Upper lobe of right lung (tissue), 1 donor: Measurements from ENCODE around the gene RBPJ. TPM values are rescaled to one million over a fixed set of nuclear protein-coding genes. Genes with fewer than 3 reads are reported as not detected.

Source experiments
- ATAC-seq: fragments of 200-7000 bp; cut with Tn5 transposase; one replicate; pipeline ENCODE4 v1.9.1; 2020; ENCODE audit warnings: mild to moderate bottlenecking, moderate library complexity
- DNase-seq: peaks from one replicate; pipeline ENCODE4 v3.0.0-alpha.2; 2020
- H3K27ac ChIP-seq: fragments of 200-600 bp; one replicate; pipeline ENCODE4 v1.8.0; 2022
- H3K27me3 ChIP-seq: fragments of 200-600 bp; one replicate; pipeline ENCODE4 v1.8.0; 2022; ENCODE audit warnings: mild to moderate bottlenecking
- H3K36me3 ChIP-seq: fragments of 200-600 bp; one replicate; pipeline ENCODE4 v1.8.0; 2022
- H3K4me1 ChIP-seq: fragments of 200-600 bp; one replicate; pipeline ENCODE4 v1.8.0; 2022
- H3K4me3 ChIP-seq: fragments of 200-600 bp; one replicate; pipeline ENCODE4 v1.8.0; 2022; ENCODE audit warnings: mild to moderate bottlenecking
- H3K9me3 ChIP-seq: fragments of 200-600 bp; one replicate; pipeline ENCODE4 v1.8.0; 2022
- intact Hi-C: fragments of 100-400 bp; cut with DNase I; formaldehyde crosslinking; loops from one replicate; pipeline ENCODE4 v1.11.0; 2022
- total RNA-seq: library from RNA; stranded (reverse); fragmentation: NEBNext Ultra II Directional; extraction: Animal tissue kit (Norgen Biotek cat#: 25700); gene quantifications from one replicate; pipeline ENCODE4 v1.2.1, GENCODE V29; 2021
- TF ChIP-seq, protein P1 (sequence below): fragments of 200-600 bp; IDR thresholded peaks from one replicate; pipeline ENCODE4 v1.8.0; 2022; ENCODE audit warnings: antibody characterized with exemption
- donor health status: DM: no; HTN: yes; CAD: no; lungs with severe emphysema.

RBPJ gene
- total RNA-seq, 1 donor from 2014 or later, result 86.2 TPM

- no peak overlapping the region for H3K27ac ChIP-seq
- DNase-seq (no peak), ATAC-seq (no peak)
- H3K9me3 ChIP-seq, result no peaks in the 10 kb centered on the region
- no peaks in the 10 kb centered on the region for H3K36me3 ChIP-seq
- intact Hi-C loops, result no loop called here
- TF ChIP-seq, protein P1, sequence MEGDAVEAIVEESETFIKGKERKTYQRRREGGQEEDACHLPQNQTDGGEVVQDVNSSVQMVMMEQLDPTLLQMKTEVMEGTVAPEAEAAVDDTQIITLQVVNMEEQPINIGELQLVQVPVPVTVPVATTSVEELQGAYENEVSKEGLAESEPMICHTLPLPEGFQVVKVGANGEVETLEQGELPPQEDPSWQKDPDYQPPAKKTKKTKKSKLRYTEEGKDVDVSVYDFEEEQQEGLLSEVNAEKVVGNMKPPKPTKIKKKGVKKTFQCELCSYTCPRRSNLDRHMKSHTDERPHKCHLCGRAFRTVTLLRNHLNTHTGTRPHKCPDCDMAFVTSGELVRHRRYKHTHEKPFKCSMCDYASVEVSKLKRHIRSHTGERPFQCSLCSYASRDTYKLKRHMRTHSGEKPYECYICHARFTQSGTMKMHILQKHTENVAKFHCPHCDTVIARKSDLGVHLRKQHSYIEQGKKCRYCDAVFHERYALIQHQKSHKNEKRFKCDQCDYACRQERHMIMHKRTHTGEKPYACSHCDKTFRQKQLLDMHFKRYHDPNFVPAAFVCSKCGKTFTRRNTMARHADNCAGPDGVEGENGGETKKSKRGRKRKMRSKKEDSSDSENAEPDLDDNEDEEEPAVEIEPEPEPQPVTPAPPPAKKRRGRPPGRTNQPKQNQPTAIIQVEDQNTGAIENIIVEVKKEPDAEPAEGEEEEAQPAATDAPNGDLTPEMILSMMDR, result no peak
- H3K4me1 ChIP-seq, result peaks cover 5% of the 10 kb centered on the region
- H3K4me3 ChIP-seq, result no peak overlapping the region
- H3K27me3 ChIP-seq, result no peaks in the 10 kb centered on the region
Observed at GRCh38 chr4:26317766-26318165, 3.0 kb upstream of the RBPJ start.

DNA sequence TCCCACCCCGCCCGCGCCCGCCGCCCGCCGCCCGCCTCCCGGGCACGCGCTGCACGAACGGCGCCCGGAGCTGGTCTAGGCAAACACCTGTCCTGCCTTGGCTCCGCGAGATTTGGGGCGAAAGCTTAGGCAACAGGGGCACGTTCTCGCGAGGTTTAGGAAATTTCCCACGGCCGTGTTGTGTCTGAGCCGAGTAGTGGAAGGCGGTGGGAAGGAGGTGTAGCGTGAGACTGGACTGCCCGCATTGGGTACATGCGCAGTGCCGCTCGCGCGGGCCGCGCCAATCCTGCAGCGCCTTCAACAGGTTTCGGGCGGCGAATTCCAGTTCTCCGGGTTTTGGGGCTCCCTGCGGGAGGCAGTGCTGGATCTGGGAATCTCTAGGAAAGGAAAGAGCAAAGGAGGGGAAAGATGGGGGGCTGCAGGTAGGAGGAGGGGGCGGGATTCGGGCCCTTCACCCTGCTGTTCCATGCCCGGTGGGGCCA, 1.3 kb upstream of the RBPJ start:
- DNase-seq (peak; percentile 99), ATAC-seq (peak; percentile 91)
- peak overlapping the region; percentile 92 for H3K27ac ChIP-seq
- H3K36me3 ChIP-seq, result no peaks in the 10 kb centered on the region
- intact Hi-C loops, result no loop called here
- H3K4me3 ChIP-seq, result peak overlapping the region; percentile 83
- TF ChIP-seq, protein P1, result no peak
- no peaks in the 10 kb centered on the region for H3K27me3 ChIP-seq
- H3K9me3 ChIP-seq, result no peaks in the 10 kb centered on the region
- H3K4me1 ChIP-seq, result peaks cover 6% of the 10 kb centered on the region

GRCh38 chr4:26319949-26320537, 771 bp upstream of the RBPJ start:
- Histone ChIP-seq H3K9me3 (no peaks in the 10 kb centered on the region), H3K27me3 (no peaks in the 10 kb centered on the region), H3K4me1 (peaks cover 11% of the 10 kb centered on the region), H3K36me3 (no peaks in the 10 kb centered on the region), H3K27ac (peak overlapping the region; percentile 92), H3K4me3 (peak overlapping the region; percentile 83)
- TF ChIP-seq, protein P1, result no peak
- intact Hi-C loops, result no loop called here
- no peak for DNase-seq
- ATAC-seq, result peak; percentile 3

DNA sequence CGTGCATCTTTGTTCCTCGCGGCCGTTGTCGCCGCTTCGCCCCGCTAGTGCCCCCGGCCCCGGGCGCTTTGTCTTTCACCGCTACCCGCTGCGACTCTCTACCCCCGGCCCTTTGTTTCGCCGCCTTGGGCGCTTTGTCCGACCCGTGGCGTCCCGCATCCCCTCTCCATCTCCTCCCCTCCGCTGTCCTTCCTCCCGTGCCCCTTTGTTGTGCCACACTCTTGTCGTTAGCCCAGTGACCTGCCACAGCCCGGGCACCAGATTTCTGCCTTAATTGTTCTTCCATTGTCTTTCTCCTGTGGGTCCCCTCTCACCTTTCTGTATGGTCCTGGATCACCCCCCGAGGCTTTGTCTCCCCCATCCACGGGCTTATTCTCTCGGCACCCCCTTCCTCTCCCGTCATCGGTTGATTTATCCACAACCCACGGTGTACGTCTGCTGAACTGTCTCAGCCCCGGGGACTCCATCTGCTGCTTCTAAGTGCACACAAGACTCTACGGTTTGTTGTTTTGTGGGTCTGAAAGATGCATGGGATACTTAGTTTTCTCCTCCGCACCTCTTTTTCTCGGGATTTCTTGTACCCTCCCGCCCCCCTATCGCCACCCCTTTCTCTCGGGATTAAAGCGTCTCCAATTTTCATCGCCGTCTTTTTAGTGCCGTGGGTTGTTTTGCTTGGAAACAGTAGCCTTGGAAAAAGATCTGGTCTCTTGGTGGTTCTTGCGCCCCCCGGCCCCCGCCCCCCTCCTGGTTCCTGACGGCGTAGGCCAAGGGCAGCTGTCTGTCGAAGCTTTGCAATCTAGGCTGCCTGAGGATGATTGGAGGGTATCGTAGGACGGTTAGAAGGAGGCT, 783 bp downstream of the RBPJ start:
- DNase-seq (peak; percentile 73), ATAC-seq (no peak)
- intact Hi-C loops, result no loop called here
- TF ChIP-seq, protein P1, result no peak
- H3K4me3 ChIP-seq, result peak overlapping the region; percentile 72
- H3K27ac ChIP-seq, result peak overlapping the region; percentile 83
- H3K27me3 ChIP-seq, result no peaks in the 10 kb centered on the region
- no peaks in the 10 kb centered on the region for H3K36me3 ChIP-seq
- peaks cover 12% of the 10 kb centered on the region for H3K4me1 ChIP-seq
- H3K9me3 ChIP-seq, result no peaks in the 10 kb centered on the region

DNA sequence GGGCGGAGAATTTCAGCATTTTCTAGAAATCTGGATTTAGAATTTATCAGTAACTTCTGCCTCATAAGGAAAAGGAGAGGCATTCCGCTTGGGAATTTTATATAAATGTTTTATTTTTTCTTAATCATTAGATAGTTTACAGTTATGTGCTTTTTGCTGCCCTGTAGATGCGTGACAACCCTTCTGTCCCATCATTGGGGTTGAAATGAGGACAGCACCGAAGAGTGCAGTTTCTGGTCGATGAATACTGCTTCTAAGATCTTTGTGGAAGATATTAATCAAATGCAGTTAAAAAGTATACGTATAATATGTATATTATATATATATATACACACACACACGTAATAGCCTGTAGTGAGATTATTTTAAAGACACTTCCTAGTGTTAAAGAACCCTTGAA, 1.5 kb downstream of the RBPJ start:
- ATAC-seq (no peak), DNase-seq (no peak)
- Histone ChIP-seq H3K9me3 (no peaks in the 10 kb centered on the region), H3K4me1 (peaks cover 12% of the 10 kb centered on the region), H3K27me3 (no peaks in the 10 kb centered on the region), H3K4me3 (peak overlapping the region; percentile 72), H3K36me3 (no peaks in the 10 kb centered on the region), H3K27ac (no peak overlapping the region)
- intact Hi-C loops, result no loop called here
- TF ChIP-seq, protein P1, result no peak
